Lower lobe of right lung (tissue), 2 donors: ENCODE results near the gene SRRD. TPM values are rescaled to one million over a fixed set of nuclear protein-coding genes. Genes with fewer than 3 reads are reported as not detected.

Experiments
- ATAC-seq, 2 donors: fragments of 200-7000 bp; cut with Tn5 transposase; one replicate each; pipeline ENCODE4 v1.9.1; 2020 to 2022; ENCODE audit warnings: mild to moderate bottlenecking in 2 of 2, moderate library complexity in 2 of 2
- DNase-seq: peaks from one replicate; pipeline ENCODE4 v3.0.0-alpha.2; 2020
- H3K27ac ChIP-seq: fragments of 200-600 bp; one replicate; pipeline ENCODE4 v1.8.0; 2022
- H3K27me3 ChIP-seq: fragments of 200-600 bp; one replicate; pipeline ENCODE4 v1.8.0; 2022; ENCODE audit warnings: low read depth
- H3K36me3 ChIP-seq: fragments of 200-600 bp; one replicate; pipeline ENCODE4 v1.8.0; 2022; ENCODE audit warnings: mild to moderate bottlenecking
- H3K4me1 ChIP-seq: fragments of 200-600 bp; one replicate; pipeline ENCODE4 v1.8.0; 2022
- H3K4me3 ChIP-seq: fragments of 200-600 bp; one replicate; pipeline ENCODE4 v1.8.0; 2022; ENCODE audit warnings: mild to moderate bottlenecking
- H3K9me3 ChIP-seq: fragments of 200-600 bp; one replicate; pipeline ENCODE4 v1.8.0; 2022
- intact Hi-C: fragments of 100-400 bp; cut with DNase I; formaldehyde crosslinking; loops from one replicate; pipeline ENCODE4 v1.11.0; 2022
- total RNA-seq: library from RNA; stranded (reverse); fragmentation: NEBNext Ultra II Directional; extraction: Animal tissue kit (Norgen Biotek cat#: 25700); gene quantifications from one replicate; pipeline ENCODE4 v1.2.1, GENCODE V29; 2021
- TF ChIP-seq, protein P1 (sequence below): fragments of 200-600 bp; IDR thresholded peaks from one replicate; pipeline ENCODE4 v1.8.0; 2022; ENCODE audit warnings: antibody characterized with exemption, mild to moderate bottlenecking
- donor health status: DM: no; HTN: yes; CAD: no; lungs with severe emphysema.

Gene SRRD
- total RNA-seq, 1 donor from 2014 or later = 18.1 TPM

DNA sequence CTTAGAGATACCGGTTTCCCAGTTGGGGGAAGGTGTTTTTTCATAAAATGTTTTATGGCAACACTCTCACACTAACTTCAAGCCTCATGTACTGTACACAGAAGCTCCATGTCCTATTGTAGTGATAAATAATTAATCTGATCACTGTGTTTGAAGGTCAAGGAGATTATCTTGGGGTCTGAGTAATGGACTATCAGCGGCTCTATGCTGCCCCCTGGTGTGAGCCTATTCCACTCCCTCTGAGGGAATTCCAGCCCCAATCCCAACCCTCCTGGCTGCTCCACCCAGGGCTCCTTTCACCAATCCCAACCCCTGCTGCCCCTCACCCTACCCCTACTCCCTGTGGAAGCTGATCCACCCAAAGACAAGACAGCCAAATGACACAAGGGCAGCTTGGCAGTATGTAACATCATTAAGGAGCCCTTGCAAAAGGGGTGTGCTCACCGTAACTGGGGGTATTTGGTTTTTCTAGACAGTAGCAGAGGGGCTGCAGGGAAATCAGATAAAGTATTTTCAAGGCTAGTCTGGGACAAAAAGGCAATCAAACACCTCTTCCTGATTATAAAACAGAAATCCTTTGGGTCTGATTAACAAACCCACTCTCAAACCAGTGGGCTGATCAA, 22.4 kb upstream of the SRRD start:
- intact Hi-C loops = no loop called here
- ATAC-seq = peak; percentile 72

DNA sequence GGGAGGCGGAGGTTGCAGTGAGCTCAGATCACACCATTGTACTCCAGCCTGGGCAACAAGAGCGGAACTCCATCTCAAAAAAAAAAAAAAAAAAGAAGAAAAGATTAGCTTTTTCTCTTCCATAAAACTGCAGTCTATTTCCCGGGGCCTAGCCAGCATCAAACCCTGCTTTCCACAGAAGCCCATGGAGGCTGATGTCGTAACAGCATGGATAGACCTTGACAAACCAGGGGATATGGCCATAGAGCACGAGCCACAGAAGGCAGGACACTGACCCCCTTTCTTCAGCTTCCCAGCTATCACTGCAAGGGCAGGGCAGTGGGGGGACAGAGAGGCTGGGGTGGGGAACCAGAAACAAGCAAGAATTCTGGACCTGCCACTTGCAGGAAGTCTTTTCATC, 21.6 kb upstream of the SRRD start:
- H3K27ac ChIP-seq = no peak overlapping the region
- no peak for ATAC-seq
- no peaks in the 10 kb centered on the region for H3K4me1 ChIP-seq
- H3K4me3 ChIP-seq = no peak overlapping the region
- no peaks in the 10 kb centered on the region for H3K9me3 ChIP-seq
- TF ChIP-seq, protein P1, sequence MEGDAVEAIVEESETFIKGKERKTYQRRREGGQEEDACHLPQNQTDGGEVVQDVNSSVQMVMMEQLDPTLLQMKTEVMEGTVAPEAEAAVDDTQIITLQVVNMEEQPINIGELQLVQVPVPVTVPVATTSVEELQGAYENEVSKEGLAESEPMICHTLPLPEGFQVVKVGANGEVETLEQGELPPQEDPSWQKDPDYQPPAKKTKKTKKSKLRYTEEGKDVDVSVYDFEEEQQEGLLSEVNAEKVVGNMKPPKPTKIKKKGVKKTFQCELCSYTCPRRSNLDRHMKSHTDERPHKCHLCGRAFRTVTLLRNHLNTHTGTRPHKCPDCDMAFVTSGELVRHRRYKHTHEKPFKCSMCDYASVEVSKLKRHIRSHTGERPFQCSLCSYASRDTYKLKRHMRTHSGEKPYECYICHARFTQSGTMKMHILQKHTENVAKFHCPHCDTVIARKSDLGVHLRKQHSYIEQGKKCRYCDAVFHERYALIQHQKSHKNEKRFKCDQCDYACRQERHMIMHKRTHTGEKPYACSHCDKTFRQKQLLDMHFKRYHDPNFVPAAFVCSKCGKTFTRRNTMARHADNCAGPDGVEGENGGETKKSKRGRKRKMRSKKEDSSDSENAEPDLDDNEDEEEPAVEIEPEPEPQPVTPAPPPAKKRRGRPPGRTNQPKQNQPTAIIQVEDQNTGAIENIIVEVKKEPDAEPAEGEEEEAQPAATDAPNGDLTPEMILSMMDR = no peak
- DNase-seq = no peak
- peaks cover 98% of the 10 kb centered on the region for H3K36me3 ChIP-seq
- H3K27me3 ChIP-seq = no peaks in the 10 kb centered on the region
- intact Hi-C loops = no loop called here

More for the DNA sequence above, 22.4 kb upstream of the SRRD start:
- Histone ChIP-seq H3K36me3 (peaks cover 98% of the 10 kb centered on the region), H3K4me3 (no peak overlapping the region), H3K27me3 (no peaks in the 10 kb centered on the region), H3K4me1 (no peaks in the 10 kb centered on the region), H3K9me3 (no peaks in the 10 kb centered on the region), H3K27ac (no peak overlapping the region)
- TF ChIP-seq, protein P1 = peak; percentile 68
- DNase-seq = peak; percentile 58

DNA sequence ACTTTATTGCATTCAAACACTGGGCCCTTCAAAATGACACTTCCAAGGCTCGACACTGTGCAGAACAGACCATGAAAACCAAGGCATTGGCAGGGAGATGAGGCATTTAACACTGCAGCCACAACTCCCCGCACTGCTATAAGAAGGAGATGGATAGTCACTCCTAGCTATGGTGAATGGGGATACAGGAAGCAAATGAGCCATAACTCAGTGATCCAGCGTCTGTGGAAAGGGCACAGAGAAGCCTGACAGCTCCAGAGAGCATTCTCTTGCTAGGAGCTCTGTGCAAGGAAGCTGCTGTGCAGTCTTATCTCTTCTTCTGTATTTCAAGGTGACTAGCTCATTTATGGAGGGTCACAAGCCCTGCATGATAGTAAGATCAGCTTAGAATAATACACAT, 21.0 kb upstream of the SRRD start:
- Histone ChIP-seq H3K4me1 (no peaks in the 10 kb centered on the region), H3K4me3 (no peak overlapping the region), H3K9me3 (no peaks in the 10 kb centered on the region), H3K27me3 (no peaks in the 10 kb centered on the region), H3K36me3 (peaks cover 98% of the 10 kb centered on the region), H3K27ac (no peak overlapping the region)
- DNase-seq (no peak), ATAC-seq (no peak)
- intact Hi-C loops = no loop called here
- TF ChIP-seq, protein P1 = no peak

DNA sequence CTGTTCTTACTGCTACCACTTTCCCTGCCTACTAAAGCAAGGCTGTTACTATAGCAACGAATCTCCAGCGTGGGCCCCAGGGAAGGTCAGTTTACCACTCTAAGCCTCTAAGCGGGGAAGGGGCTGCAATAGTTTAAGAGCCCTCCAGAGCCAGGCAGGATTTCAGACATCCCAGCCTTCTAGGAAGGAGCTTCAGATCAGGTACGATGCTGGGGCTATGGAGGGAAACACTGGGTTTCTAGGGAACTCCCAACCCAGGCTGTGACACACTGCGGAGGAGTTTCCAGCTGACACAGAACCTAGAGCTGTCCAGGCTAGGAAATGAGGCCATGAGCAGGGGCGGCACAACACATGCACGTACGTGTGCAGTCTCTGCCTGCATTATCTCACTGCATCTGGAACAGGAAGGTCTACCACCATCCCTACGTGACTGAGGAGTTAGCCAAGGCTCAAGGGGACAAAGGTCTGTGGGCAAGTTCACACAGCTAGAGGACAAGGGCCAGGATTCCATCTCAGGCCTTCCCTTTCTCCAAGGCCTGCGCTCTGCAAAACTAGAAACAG, 20.5 kb upstream of the SRRD start:
- H3K9me3 ChIP-seq = no peaks in the 10 kb centered on the region
- DNase-seq (no peak), ATAC-seq (peak in 1 of 2 donors; percentile 10)
- no peak overlapping the region for H3K27ac ChIP-seq
- no peak overlapping the region for H3K4me3 ChIP-seq
- TF ChIP-seq, protein P1 = no peak
- intact Hi-C loops = no loop called here
- H3K36me3 ChIP-seq = peaks cover 98% of the 10 kb centered on the region
- no peaks in the 10 kb centered on the region for H3K27me3 ChIP-seq
- no peaks in the 10 kb centered on the region for H3K4me1 ChIP-seq

DNA sequence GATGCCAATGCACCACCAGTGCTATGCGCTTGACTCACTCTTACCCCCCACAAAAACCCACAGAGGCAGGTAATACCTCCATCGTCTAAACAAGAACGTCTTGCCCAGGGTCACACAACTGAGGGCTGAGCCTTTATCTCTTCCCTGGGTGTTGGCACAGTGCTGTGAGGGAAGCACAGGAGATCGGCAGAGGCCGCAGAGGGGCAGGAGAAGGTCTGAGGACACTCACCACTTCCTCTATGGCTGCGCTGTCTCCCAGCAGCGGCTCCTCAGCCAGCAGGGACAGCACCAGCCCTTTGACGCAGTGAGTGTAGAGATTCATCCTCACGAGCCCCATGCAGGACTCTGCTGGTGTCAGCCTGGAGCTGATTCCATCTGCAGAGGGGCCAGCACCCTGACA, 20.0 kb upstream of the SRRD start:
- intact Hi-C loops = no loop called here
- Histone ChIP-seq H3K9me3 (no peaks in the 10 kb centered on the region), H3K36me3 (peaks cover 98% of the 10 kb centered on the region), H3K27ac (no peak overlapping the region), H3K4me1 (no peaks in the 10 kb centered on the region), H3K4me3 (no peak overlapping the region), H3K27me3 (no peaks in the 10 kb centered on the region)
- ATAC-seq (peak in 1 of 2 donors; percentile 26), DNase-seq (no peak)
- TF ChIP-seq, protein P1 = no peak
